Astrocyte (in vitro differentiated cells and primary cell): Measurements from ENCODE around the gene CAMKMT. TPM values are rescaled to one million over a fixed set of nuclear protein-coding genes. Genes with fewer than 3 reads are reported as not detected.

Source experiments
- DNase-seq: peaks from one replicate; pipeline ENCODE4 v3.0.0-alpha.2; 2010; ENCODE audit warnings: low read depth
- FAIRE-seq: peaks from 2 replicates; lab custom pipeline; 2011; peaks lifted over from hg19 to GRCh38; lab: Jason Lieb, UNC
- H2AFZ ChIP-seq: 2 replicates; pipeline ENCODE4 v1.6.0; 2012; ENCODE audit warnings: low read depth, low read length, inconsistent platforms
- H3K27ac ChIP-seq: 2 replicates; pipeline ENCODE4 v1.5.1; 2011; ENCODE audit warnings: low read depth, low read length, inconsistent platforms
- H3K27me3 ChIP-seq: 2 replicates; pipeline ENCODE4 v1.6.0; 2011; ENCODE audit warnings: low read length, inconsistent platforms; ENCODE audit not compliant: insufficient read depth
- H3K36me3 ChIP-seq: 2 replicates; pipeline ENCODE4 v1.5.1; 2011; ENCODE audit warnings: low read length, inconsistent platforms; ENCODE audit not compliant: insufficient read depth
- H3K4me1 ChIP-seq: 2 replicates; pipeline ENCODE4 v1.5.1; 2011; ENCODE audit warnings: low read length, inconsistent platforms; ENCODE audit not compliant: insufficient read depth
- H3K4me2 ChIP-seq: 2 replicates; pipeline ENCODE4 v1.6.0; 2012; ENCODE audit warnings: low read length, inconsistent platforms
- H3K4me3 ChIP-seq: 2 replicates; pipeline ENCODE4 v1.5.1; 2011; ENCODE audit warnings: low read depth, mild to moderate bottlenecking, low read length, inconsistent platforms; ENCODE audit not compliant: insufficient read depth
- H3K79me2 ChIP-seq: 2 replicates; pipeline ENCODE4 v1.6.0; 2012; ENCODE audit warnings: mild to moderate bottlenecking, low read length, inconsistent platforms; ENCODE audit not compliant: insufficient read depth
- H3K9ac ChIP-seq: 2 replicates; pipeline ENCODE4 v1.6.0; 2012; ENCODE audit warnings: mild to moderate bottlenecking, low read length, inconsistent platforms
- H3K9me3 ChIP-seq: 2 replicates; pipeline ENCODE4 v1.5.1; 2012; ENCODE audit warnings: low read depth, mild to moderate bottlenecking, low read length, inconsistent platforms; ENCODE audit not compliant: insufficient read depth
- H4K20me1 ChIP-seq: 2 replicates; pipeline ENCODE4 v1.6.0; 2012; ENCODE audit warnings: low read length, inconsistent platforms; ENCODE audit not compliant: insufficient read depth
- H3K27ac Mint-ChIP-seq: one replicate; pipeline ENCODE4 v1.8.0; 2021; ENCODE audit warnings: mild to moderate bottlenecking, mixed read lengths; ENCODE audit not compliant: unreplicated experiment
- H3K27me3 Mint-ChIP-seq: one replicate; pipeline ENCODE4 v1.8.0; 2021; ENCODE audit warnings: low read depth, mixed read lengths; ENCODE audit not compliant: unreplicated experiment
- H3K36me3 Mint-ChIP-seq: one replicate; pipeline ENCODE4 v1.8.0; 2021; ENCODE audit warnings: low read depth, mixed read lengths; ENCODE audit not compliant: unreplicated experiment
- H3K4me1 Mint-ChIP-seq: one replicate; pipeline ENCODE4 v1.8.0; 2021; ENCODE audit warnings: low read depth, mixed read lengths; ENCODE audit not compliant: unreplicated experiment
- H3K4me3 Mint-ChIP-seq: one replicate; pipeline ENCODE4 v1.8.0; 2021; ENCODE audit warnings: mild to moderate bottlenecking, moderate library complexity, mixed read lengths; ENCODE audit not compliant: unreplicated experiment
- H3K9me3 Mint-ChIP-seq: one replicate; pipeline ENCODE4 v1.8.0; 2021; ENCODE audit warnings: mild to moderate bottlenecking, mixed read lengths; ENCODE audit not compliant: unreplicated experiment
- EZH2 ChIP-seq: IDR thresholded peaks from 2 replicates; pipeline ENCODE4 v1.6.1; 2012; ENCODE audit warnings: mild to moderate bottlenecking, low read length, inconsistent platforms; ENCODE audit not compliant: insufficient read depth
- total RNA-seq: library from RNA; stranded (reverse); gene quantifications from 2 replicates; pipeline ENCODE4 v1.2.1, GENCODE V29; 2021
- TF ChIP-seq, protein P1 (sequence below): IDR thresholded peaks from 2 replicates; pipeline ENCODE4 v1.5.1; 2011; ENCODE audit warnings: low read depth, mild to moderate bottlenecking, inconsistent platforms, low read length, moderate library complexity; ENCODE audit not compliant: insufficient read depth

Gene CAMKMT
- total RNA-seq, 1 donor from 2014 or later: 9.3 TPM

- no peaks in the 10 kb centered on the region for H3K79me2 ChIP-seq
- no peaks in the 10 kb centered on the region for H3K9me3 ChIP-seq
- H2AFZ ChIP-seq: no peak overlapping the region
- DNase-seq: no peak
- Mint-ChIP-seq H3K4me3 (no peak overlapping the region), H3K9me3 (peaks cover 5% of the 10 kb centered on the region), H3K27me3 (no peaks in the 10 kb centered on the region), H3K36me3 (no peaks in the 10 kb centered on the region), H3K4me1 (no peaks in the 10 kb centered on the region), H3K27ac (no peak overlapping the region)
- no peak overlapping the region for H3K4me2 ChIP-seq
- no peak overlapping the region for H3K4me3 ChIP-seq
- H3K9ac ChIP-seq: no peak overlapping the region
- H3K4me1 ChIP-seq: no peaks in the 10 kb centered on the region
- no peaks in the 10 kb centered on the region for H4K20me1 ChIP-seq
- TF ChIP-seq, protein P1, sequence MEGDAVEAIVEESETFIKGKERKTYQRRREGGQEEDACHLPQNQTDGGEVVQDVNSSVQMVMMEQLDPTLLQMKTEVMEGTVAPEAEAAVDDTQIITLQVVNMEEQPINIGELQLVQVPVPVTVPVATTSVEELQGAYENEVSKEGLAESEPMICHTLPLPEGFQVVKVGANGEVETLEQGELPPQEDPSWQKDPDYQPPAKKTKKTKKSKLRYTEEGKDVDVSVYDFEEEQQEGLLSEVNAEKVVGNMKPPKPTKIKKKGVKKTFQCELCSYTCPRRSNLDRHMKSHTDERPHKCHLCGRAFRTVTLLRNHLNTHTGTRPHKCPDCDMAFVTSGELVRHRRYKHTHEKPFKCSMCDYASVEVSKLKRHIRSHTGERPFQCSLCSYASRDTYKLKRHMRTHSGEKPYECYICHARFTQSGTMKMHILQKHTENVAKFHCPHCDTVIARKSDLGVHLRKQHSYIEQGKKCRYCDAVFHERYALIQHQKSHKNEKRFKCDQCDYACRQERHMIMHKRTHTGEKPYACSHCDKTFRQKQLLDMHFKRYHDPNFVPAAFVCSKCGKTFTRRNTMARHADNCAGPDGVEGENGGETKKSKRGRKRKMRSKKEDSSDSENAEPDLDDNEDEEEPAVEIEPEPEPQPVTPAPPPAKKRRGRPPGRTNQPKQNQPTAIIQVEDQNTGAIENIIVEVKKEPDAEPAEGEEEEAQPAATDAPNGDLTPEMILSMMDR: no peak
- no peak for TF ChIP-seq EZH2
- no peak for FAIRE-seq
- no peak overlapping the region for H3K27ac ChIP-seq
- H3K27me3 ChIP-seq: no peaks in the 10 kb centered on the region
- no peaks in the 10 kb centered on the region for H3K36me3 ChIP-seq
Measured at GRCh38 chr2:44747794-44748193, 386.0 kb downstream of the CAMKMT start.

- Mint-ChIP-seq H3K36me3 (no peaks in the 10 kb centered on the region), H3K4me3 (no peak overlapping the region), H3K27me3 (no peaks in the 10 kb centered on the region), H3K27ac (no peak overlapping the region), H3K9me3 (peaks cover 5% of the 10 kb centered on the region), H3K4me1 (peaks cover 2% of the 10 kb centered on the region)
- Histone ChIP-seq H3K36me3 (no peaks in the 10 kb centered on the region), H2AFZ (no peak overlapping the region), H3K4me1 (no peaks in the 10 kb centered on the region), H3K4me2 (no peak overlapping the region), H3K27ac (no peak overlapping the region), H3K4me3 (no peak overlapping the region), H3K27me3 (no peaks in the 10 kb centered on the region), H3K9ac (no peak overlapping the region), H3K79me2 (no peaks in the 10 kb centered on the region), H3K9me3 (no peaks in the 10 kb centered on the region), H4K20me1 (no peaks in the 10 kb centered on the region)
- FAIRE-seq: no peak
- DNase-seq: no peak
- TF ChIP-seq, protein P1: no peak
- TF ChIP-seq EZH2: no peak
Measured at GRCh38 chr2:44751754-44752479, 390.2 kb downstream of the CAMKMT start.

GRCh38 chr2:44752761-44753160 is 391.0 kb downstream of the CAMKMT start:
- Mint-ChIP-seq H3K4me3 (no peak overlapping the region), H3K27ac (no peak overlapping the region), H3K36me3 (no peaks in the 10 kb centered on the region), H3K27me3 (no peaks in the 10 kb centered on the region), H3K4me1 (peaks cover 2% of the 10 kb centered on the region), H3K9me3 (peaks cover 5% of the 10 kb centered on the region)
- H3K4me1 ChIP-seq: no peaks in the 10 kb centered on the region
- H3K9me3 ChIP-seq: no peaks in the 10 kb centered on the region
- no peak overlapping the region for H3K4me3 ChIP-seq
- FAIRE-seq (no peak), DNase-seq (no peak)
- no peaks in the 10 kb centered on the region for H4K20me1 ChIP-seq
- no peak overlapping the region for H3K4me2 ChIP-seq
- H3K79me2 ChIP-seq: no peaks in the 10 kb centered on the region
- TF ChIP-seq EZH2: no peak
- TF ChIP-seq, protein P1: no peak
- no peak overlapping the region for H3K9ac ChIP-seq
- H3K27me3 ChIP-seq: no peaks in the 10 kb centered on the region
- no peak overlapping the region for H3K27ac ChIP-seq
- no peak overlapping the region for H2AFZ ChIP-seq
- no peaks in the 10 kb centered on the region for H3K36me3 ChIP-seq
